ENCODE measurements around the gene PARD3B. TPM values are rescaled to one million over a fixed set of nuclear protein-coding genes. Genes with fewer than 3 reads are reported as not detected.

PARD3B gene
- total and polyA plus RNA-seq, 2 of the 8 experiments (the other 6 are each of a cell fraction or from before 2014, with no cell fraction given) = 1.2 to 5.7 TPM

- no peak overlapping the region for H2AK5ac ChIP-seq (ENCODE audit: low read depth, low read length)
- H4K20me1 ChIP-seq (replicated peaks in 1 of 2; ENCODE audit: control insufficient read depth in 1 of 2, insufficient read depth in 2 of 2, low read length in 2 of 2) = no peaks in the 10 kb centered on the region
- WGBS, 2 experiments (ENCODE audit: extremely low coverage in 1 of 2, insufficient coverage in 1 of 2, insufficient read length in 1 of 2, insufficient replicate concordance in 2 of 2, low coverage in 1 of 2, low lambda C conversion rate in 2 of 2, missing lambda C conversion rate in 1 of 2) = 85% methylated on average over 7 of the region's 7 CpGs; no CpG with 5 or more reads in 1 of the 2 experiments
- H3K9me3 ChIP-seq (ENCODE audit: insufficient read depth in 2 of 2, low read depth in 1 of 2, low read length in 1 of 2) = 0 out of 4 replicates have a peak, but pooled peaks cover 0 to 2% of the 10 kb centered on the region in 2 experiments
- DNase-seq (ENCODE audit: low read depth in 1 of 2, low spot score in 2 of 2) (no peak), FAIRE-seq (no peak)
- no peak overlapping the region for H2AFZ ChIP-seq (ENCODE audit: low read length)
- H3K23me2 ChIP-seq (ENCODE audit: low read depth, low read length) = no peaks in the 10 kb centered on the region
- H2BK120ac ChIP-seq (replicated peaks; ENCODE audit: low read depth, low read length) = no peak overlapping the region
- H3K36me3 ChIP-seq (ENCODE audit: control insufficient read depth in 2 of 4, insufficient read depth in 4 of 4, low read length in 3 of 4) = no peaks in the 10 kb centered on the region
- no peak overlapping the region for H3K4me3 ChIP-seq (ENCODE audit: extremely low read depth in 1 of 4, insufficient read depth in 2 of 4, low read depth in 3 of 4, low read length in 4 of 4)
- no peak for TF ChIP-seq MAX (IDR thresholded peaks at IDR 0.05)
- no peak for TF ChIP-seq BRCA1 (IDR thresholded peaks at IDR 0.05; ENCODE audit: low read depth, low read length)
- no peak for TF ChIP-seq PHF8 (conservative IDR thresholded peaks at IDR 0.05; ENCODE audit: low read depth, low read length)
- TF ChIP-seq USF2 (IDR thresholded peaks at IDR 0.05; ENCODE audit: low read length) = no peak
- no peak for TF ChIP-seq GABPA (IDR thresholded peaks at IDR 0.05; ENCODE audit: borderline replicate concordance, insufficient read depth, low read length)
- peaks cover 0 to 2% (median 0%) of the 10 kb centered on the region in 4 experiments; a peak in 1 of 7 replicates for H3K4me1 ChIP-seq (replicated peaks in 1 of 4; ENCODE audit: control insufficient read depth in 3 of 4, insufficient read depth in 4 of 4, low read length in 3 of 4)
- H3K27ac ChIP-seq (ENCODE audit: low read depth, low read length) = no peak overlapping the region
- no peak overlapping the region for H3K56ac ChIP-seq (replicated peaks; ENCODE audit: insufficient read length, low read depth, low read length)
- no peak overlapping the region for H3K23ac ChIP-seq (ENCODE audit: insufficient read length)
- H2BK12ac ChIP-seq (ENCODE audit: low read depth, low read length) = no peak overlapping the region
- H2BK5ac ChIP-seq (ENCODE audit: low read depth, low read length) = no peak overlapping the region
- no peak overlapping the region for H3K9ac ChIP-seq (replicated peaks in 1 of 4; ENCODE audit: extremely low read depth in 1 of 4, low read depth in 3 of 4, low read length in 3 of 4)
- POLR2A ChIA-PET (ENCODE audit: partially characterized antibody) = no interaction called here
- H3K79me2 ChIP-seq (ENCODE audit: control insufficient read depth in 1 of 2, insufficient read depth in 2 of 2, low read length in 2 of 2) = no peaks in the 10 kb centered on the region
- H3K4ac ChIP-seq (replicated peaks; ENCODE audit: insufficient read length, low read depth, low read length) = no peak overlapping the region
- no peaks in the 10 kb centered on the region for H3K79me1 ChIP-seq (ENCODE audit: low read depth, low read length)
- no peak overlapping the region for H4K8ac ChIP-seq (ENCODE audit: extremely low read depth, insufficient read depth, low read length)
- no peak overlapping the region for H2BK15ac ChIP-seq (ENCODE audit: low read length)
- CTCF ChIA-PET (ENCODE audit: partially characterized antibody) = interaction anchor here (0.7 to 1.6 kb wide), 3 partner anchors 10 to 54 kb away, joined by 3 to 5 read pairs (median 3); no protein-coding TSS in a partner anchor
- no peak overlapping the region for H4K5ac ChIP-seq (ENCODE audit: insufficient read length, low read depth, low read length)
- no peak overlapping the region for H2BK20ac ChIP-seq (ENCODE audit: low read length)
- H4K91ac ChIP-seq (replicated peaks; ENCODE audit: insufficient read length, low read length) = no peak overlapping the region
- H3K14ac ChIP-seq (ENCODE audit: insufficient read length) = no peak overlapping the region
- H3K27me3 ChIP-seq (replicated peaks in 1 of 4; ENCODE audit: control insufficient read depth in 3 of 4, extremely low read depth in 1 of 4, insufficient read depth in 3 of 4, low read length in 3 of 4) = no peaks in the 10 kb centered on the region; a peak in 1 of 7 replicates
- H3K4me2 ChIP-seq (ENCODE audit: insufficient read depth in 1 of 2, low read depth in 2 of 2, low read length in 2 of 2) = no peak overlapping the region
- no peak overlapping the region for H3K18ac ChIP-seq (ENCODE audit: extremely low read depth, low read length)
These were observed 1091.5 kb downstream of the PARD3B start for GRCh38 chr2:205636549-205637319.

Measured in H1 (cell line).